Keratinocyte (primary cell): ENCODE results near the gene INTS6L. TPM values are rescaled to one million over a fixed set of nuclear protein-coding genes. Genes with fewer than 3 reads are reported as not detected.
A peak's percentile ranks its signal among the peaks of the same experiment; 100 is the strongest.

Experiments
- DNase-seq: peaks from one replicate; pipeline ENCODE4 v3.0.0-alpha.2; 2011; ENCODE audit warnings: low read depth, missing footprints, low spot score
- FAIRE-seq: peaks from 2 replicates; lab custom pipeline; 2011; peaks lifted over from hg19 to GRCh38; lab: Jason Lieb, UNC
- H2AFZ ChIP-seq: 2 replicates; pipeline ENCODE4 v1.6.0; 2012; ENCODE audit warnings: low read length, control low read depth, inconsistent platforms; ENCODE audit not compliant: control insufficient read depth
- H3K27ac ChIP-seq: 2 replicates; pipeline ENCODE4 v1.5.1; 2011; ENCODE audit warnings: low read length; ENCODE audit not compliant: control insufficient read depth, insufficient read depth
- H3K27me3 ChIP-seq: 3 replicates; pipeline ENCODE4 v1.6.0; 2011; ENCODE audit warnings: low read length; ENCODE audit not compliant: control insufficient read depth, insufficient read depth; ENCODE audit errors: extremely low read depth
- H3K36me3 ChIP-seq, 2 experiments: 2 replicates in 1 of 2; 3 replicates in 1 of 2; pipeline ENCODE4 v1.5.1; 2011; ENCODE audit warnings: low read length in 2 of 2, mild to moderate bottlenecking in 1 of 2; ENCODE audit not compliant: control insufficient read depth in 2 of 2, insufficient read depth in 2 of 2; ENCODE audit errors: extremely low read depth in 1 of 2
- H3K4me1 ChIP-seq: 3 replicates; pipeline ENCODE4 v1.5.1; 2011; ENCODE audit warnings: low read length; ENCODE audit not compliant: control insufficient read depth, insufficient read depth; ENCODE audit errors: extremely low read depth
- H3K4me2 ChIP-seq: 3 replicates; pipeline ENCODE4 v1.6.0; 2011; ENCODE audit warnings: low read depth, low read length; ENCODE audit not compliant: control insufficient read depth, insufficient read depth; ENCODE audit errors: extremely low read depth
- H3K4me3 ChIP-seq, 3 experiments: fragments of 200-600 bp in 1 of 3; sonication (generic) in 1 of 3; 2 replicates in 2 of 3; 3 replicates in 1 of 3; pipeline ENCODE4 v1.5.1; 2011 to 2016; ENCODE audit warnings: low read length in 3 of 3, mild to moderate bottlenecking in 3 of 3, control low read depth in 2 of 3, inconsistent platforms in 1 of 3, low read depth in 1 of 3, mixed read lengths in 1 of 3, mixed run types in 1 of 3, moderate library complexity in 1 of 3; ENCODE audit not compliant: control insufficient read depth in 2 of 3, insufficient read depth in 2 of 3; ENCODE audit errors: extremely low read depth in 1 of 3
- H3K79me2 ChIP-seq: 2 replicates; pipeline ENCODE4 v1.6.0; 2012; ENCODE audit warnings: low read length; ENCODE audit not compliant: control insufficient read depth, insufficient read depth
- H3K9ac ChIP-seq: 3 replicates; pipeline ENCODE4 v1.6.0; 2011; ENCODE audit warnings: low read length; ENCODE audit not compliant: control insufficient read depth, insufficient read depth; ENCODE audit errors: extremely low read depth
- H3K9me1 ChIP-seq: 3 replicates; pipeline ENCODE4 v1.6.0; 2011; ENCODE audit warnings: low read length; ENCODE audit not compliant: control insufficient read depth, insufficient read depth; ENCODE audit errors: extremely low read depth
- H3K9me3 ChIP-seq: 2 replicates; pipeline ENCODE4 v1.5.1; 2012; ENCODE audit warnings: low read depth, low read length; ENCODE audit not compliant: control insufficient read depth
- H4K20me1 ChIP-seq: 3 replicates; pipeline ENCODE4 v1.6.0; 2011; ENCODE audit warnings: low read length; ENCODE audit not compliant: control insufficient read depth, insufficient read depth; ENCODE audit errors: extremely low read depth
- CTCF ChIP-seq, 3 experiments: IDR thresholded peaks in 1 of 3; conservative IDR thresholded peaks in 1 of 3; optimal IDR thresholded peaks in 1 of 3; 2 replicates in 2 of 3; 3 replicates in 1 of 3; pipeline versions ENCODE3 to v1.5.1; 2011; ENCODE audit warnings: low read length in 3 of 3, mild to moderate bottlenecking in 3 of 3, moderate library complexity in 2 of 3, control low read depth in 1 of 3, inconsistent platforms in 1 of 3; ENCODE audit not compliant: insufficient read depth in 2 of 3; ENCODE audit errors: extremely low read depth in 1 of 3
- EZH2 ChIP-seq: IDR thresholded peaks from one replicate; pipeline ENCODE4 v1.6.1; 2012; ENCODE audit warnings: inconsistent platforms, mild to moderate bottlenecking, low read length, moderate library complexity
- dilution Hi-C: fragments of 300-500 bp; cut with MboI; formaldehyde crosslinking; loops from one replicate; pipeline ENCODE4 v1.7.0; 2020; ENCODE audit warnings: low sequenced_read_pairs; ENCODE audit not compliant: extremely low pct_ligation_motif_present
- polyA plus RNA-seq, 5 experiments: library from polyadenylated mRNA; depleted of rRNA in 3 of 5; stranded (reverse) in 3 of 5; stranded (forward) in 1 of 5; unstranded in 1 of 5; fragments of >200 nt; gene quantifications; 1 replicate in 1 of 5; 2 replicates in 3 of 5; 3 replicates in 1 of 5; pipeline versions ENCODE4 v1.2.1 to v1.2.3, GENCODE V29; 2011 to 2012; ENCODE audit warnings: missing spikeins in 2 of 5, low read depth in 1 of 5, low replicate concordance in 1 of 5

Gene INTS6L
- polyA plus RNA-seq, 1 donor (not counting 4 experiments of a cell fraction or from before 2014, with no cell fraction given), result 14.5 TPM

GRCh38 chrX:135572436-135572835 lies 52.0 kb downstream of the INTS6L start:
- Histone ChIP-seq H3K9ac (no peak overlapping the region), H3K27me3 (no peaks in the 10 kb centered on the region), H3K4me1 (no peaks in the 10 kb centered on the region), H3K27ac (no peak overlapping the region), H3K4me3 (no peak overlapping the region), H3K4me2 (no peak overlapping the region), H4K20me1 (no peaks in the 10 kb centered on the region), H3K79me2 (no peaks in the 10 kb centered on the region), H3K36me3 (peaks cover 3 to 5% of the 10 kb centered on the region in 2 experiments), H3K9me3 (no peaks in the 10 kb centered on the region), H3K9me1 (no peaks in the 10 kb centered on the region), H2AFZ (no peak overlapping the region)
- TF ChIP-seq EZH2, result no peak
- TF ChIP-seq CTCF (optimal IDR thresholded peaks at IDR 0.05 in 1 of 3, IDR thresholded peaks at IDR 0.05 in 1 of 3, conservative IDR thresholded peaks at IDR 0.05 in 1 of 3; ENCODE audit: extremely low read depth in 1 of 3, insufficient read depth in 2 of 3, low read length in 3 of 3), result peak in 2 of 3 experiments; percentile 2 to 29
- dilution Hi-C loops, result no loop called here
- FAIRE-seq (no peak), DNase-seq (no peak)

DNA sequence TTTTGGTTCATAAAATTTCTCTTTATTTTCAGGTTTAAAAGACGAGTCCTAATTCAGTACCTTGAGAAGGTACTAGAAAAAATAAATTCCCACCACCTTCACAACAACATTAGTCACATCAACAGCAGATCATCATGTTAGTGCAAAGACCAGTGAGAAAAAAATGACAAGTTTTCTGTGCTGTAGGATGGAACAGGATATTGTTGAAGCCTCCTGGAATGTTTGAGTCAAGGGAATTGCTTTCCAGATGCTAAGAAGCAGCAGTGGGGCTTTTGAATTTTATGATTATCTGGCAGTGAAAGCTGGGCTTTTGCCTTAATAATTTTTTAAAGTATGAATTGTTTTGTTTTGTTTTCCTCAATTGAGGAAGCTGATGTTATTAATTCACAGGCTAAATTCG lies 61.0 kb downstream of the INTS6L start:
- H3K9ac ChIP-seq, result no peak overlapping the region
- H3K27ac ChIP-seq, result no peak overlapping the region
- H3K9me3 ChIP-seq, result no peaks in the 10 kb centered on the region
- dilution Hi-C loops, result no loop called here
- no peaks in the 10 kb centered on the region for H3K27me3 ChIP-seq
- H2AFZ ChIP-seq, result no peak overlapping the region
- TF ChIP-seq EZH2 (no peak), CTCF (optimal IDR thresholded peaks at IDR 0.05 in 1 of 3, IDR thresholded peaks at IDR 0.05 in 1 of 3, conservative IDR thresholded peaks at IDR 0.05 in 1 of 3; ENCODE audit: extremely low read depth in 1 of 3, insufficient read depth in 2 of 3, low read length in 3 of 3) (no peak)
- H3K4me2 ChIP-seq, result no peak overlapping the region
- FAIRE-seq (no peak), DNase-seq (no peak)
- H3K4me1 ChIP-seq, result no peaks in the 10 kb centered on the region
- H3K4me3 ChIP-seq, result no peak overlapping the region
- no peaks in the 10 kb centered on the region for H3K36me3 ChIP-seq
- H3K79me2 ChIP-seq, result no peaks in the 10 kb centered on the region
- no peaks in the 10 kb centered on the region for H3K9me1 ChIP-seq
- H4K20me1 ChIP-seq, result no peaks in the 10 kb centered on the region
